PC-3 (cell line): ENCODE measurements around the gene FAM120B. TPM values are rescaled to one million over a fixed set of nuclear protein-coding genes. Genes with fewer than 3 reads are reported as not detected.
A peak's percentile ranks its signal among the peaks of the same experiment; 100 is the strongest.

Experiments used
- ATAC-seq: fragments of 200-7000 bp; cut with Tn5 transposase; 2 replicates; pipeline ENCODE4 v1.9.1; 2020; ENCODE audit warnings: mild to moderate bottlenecking, moderate library complexity
- BruUV-seq: library from RNA; stranded (reverse); fragments of 400-500 nt; replicated peaks from 2 replicates; lab custom pipeline; 2021; lab: Mats Ljungman, UMichigan
- CTCF ChIA-PET: fragments of 300-600 bp; sonication (Branson Sonifier 250); formaldehyde crosslinking; loops from one replicate; lab custom pipeline; 2022; ENCODE audit warnings: antibody characterized with exemption; lab: Charles Lee
- POLR2A ChIA-PET: fragments of 300-600 bp; sonication (Branson Sonifier 250); formaldehyde crosslinking; loops from one replicate; lab custom pipeline; 2022; ENCODE audit warnings: antibody characterized with exemption; ENCODE audit not compliant: unreplicated experiment; lab: Charles Lee
- DNase-seq: peaks from one replicate; pipeline ENCODE4 v3.0.0-alpha.2; 2015
- H2AFZ ChIP-seq: fragments of 300-600 bp; sonication (generic); 2 replicates; pipeline ENCODE4 v1.6.0; 2016; ENCODE audit warnings: antibody characterized with exemption, low read length
- H3F3A ChIP-seq: fragments of 300-600 bp; sonication (generic); one replicate; pipeline ENCODE4 v1.6.0; 2017; ENCODE audit warnings: antibody characterized with exemption, low read length, control low read depth, mild to moderate bottlenecking; ENCODE audit not compliant: unreplicated experiment
- H3K27ac ChIP-seq: fragments of 300-600 bp; sonication (generic); 2 replicates; pipeline ENCODE4 v1.5.1; 2016; ENCODE audit warnings: mild to moderate bottlenecking, low read length
- H3K27me3 ChIP-seq: fragments of 300-600 bp; sonication (generic); 2 replicates; pipeline ENCODE4 v1.6.1; 2016; ENCODE audit warnings: low read length, mixed read lengths
- H3K36me3 ChIP-seq: fragments of 300-600 bp; sonication (generic); 2 replicates; pipeline ENCODE4 v1.6.1; 2016; ENCODE audit warnings: low read depth, mixed run types, low read length, mixed read lengths
- H3K4me1 ChIP-seq: fragments of 300-600 bp; sonication (generic); 2 replicates; pipeline ENCODE4 v1.5.1; 2016; ENCODE audit warnings: low read length; ENCODE audit not compliant: insufficient read depth
- H3K4me2 ChIP-seq: fragments of 300-600 bp; sonication (generic); 2 replicates; pipeline ENCODE4 v1.6.0; 2016; ENCODE audit warnings: low read length
- H3K4me3 ChIP-seq: fragments of 300-600 bp; sonication (generic); 2 replicates; pipeline ENCODE4 v1.5.1; 2016; ENCODE audit warnings: mild to moderate bottlenecking, low read length, mixed read lengths
- H3K79me2 ChIP-seq: fragments of 300-600 bp; sonication (generic); 2 replicates; pipeline ENCODE4 v1.6.1; 2017; ENCODE audit warnings: low read length, mixed read lengths
- H3K9ac ChIP-seq: fragments of 300-600 bp; sonication (generic); 2 replicates; pipeline ENCODE4 v1.6.0; 2016; ENCODE audit warnings: mild to moderate bottlenecking, low read length
- H3K9me2 ChIP-seq: fragments of 300-600 bp; sonication (generic); replicated peaks from 2 replicates; pipeline ENCODE4 v1.6.1; 2016; ENCODE audit warnings: mixed run types, low read length, mixed read lengths
- H3K9me3 ChIP-seq: fragments of 300-600 bp; sonication (generic); 2 replicates; pipeline ENCODE4 v1.6.1; 2016; ENCODE audit warnings: low read length, mixed read lengths
- H4K20me1 ChIP-seq: fragments of 300-600 bp; sonication (generic); 2 replicates; pipeline ENCODE4 v1.6.1; 2016; ENCODE audit warnings: low read length, mixed read lengths
- CTCF ChIP-seq: fragments of 300-600 bp; sonication (generic); conservative IDR thresholded peaks from 2 replicates; pipeline ENCODE4 v1.5.1; 2017; ENCODE audit warnings: antibody characterized with exemption, low read depth, mild to moderate bottlenecking, low read length
- EZH2 ChIP-seq: fragments of 300-600 bp; sonication (generic); IDR thresholded peaks from one replicate; pipeline ENCODE4 v1.6.1; 2017; ENCODE audit warnings: antibody characterized with exemption, mild to moderate bottlenecking, low read length; ENCODE audit not compliant: unreplicated experiment
- EZH2phosphoT487 ChIP-seq: fragments of 300-600 bp; sonication (generic); IDR thresholded peaks from 2 replicates; pipeline ENCODE4 v1.6.1; 2018; ENCODE audit warnings: mild to moderate bottlenecking, antibody characterized with exemption, low read length, borderline replicate concordance
- intact Hi-C: fragments of 100-400 bp; cut with micrococcal nuclease; formaldehyde crosslinking; loops from 2 replicates; pipeline ENCODE4 v1.9.0; 2023
- total RNA-seq: library from RNA; depleted of rRNA; stranded (reverse); fragments of >200 nt; gene quantifications from 2 replicates; pipeline ENCODE4 v1.2.3, GENCODE V29; 2014

The FAM120B gene
- total RNA-seq, 1 experiment from 2014 or later: 8.7 TPM

GRCh38 chr6:170279977-170280688 lies 26.4 kb upstream of the FAM120B start:
- intact Hi-C loops: no loop called here
- Histone ChIP-seq H3F3A (no peaks in the 10 kb centered on the region), H3K79me2 (no peaks in the 10 kb centered on the region), H3K36me3 (no peaks in the 10 kb centered on the region), H3K9ac (peak overlapping the region; percentile 33), H3K4me1 (peaks cover 18% of the 10 kb centered on the region; the same call in 1 of the 2 replicates), H4K20me1 (no peaks in the 10 kb centered on the region), H3K9me3 (no peaks in the 10 kb centered on the region), H3K9me2 (no peaks in the 10 kb centered on the region), H3K27ac (0 out of 2 replicates have a peak overlapping the region, but pooled peaks have one; percentile 17), H3K27me3 (no peaks in the 10 kb centered on the region), H3K4me2 (peak overlapping the region; percentile 97), H3K4me3 (peak overlapping the region; percentile 73), H2AFZ (peak overlapping the region; percentile 98)
- peak; percentile 90 for ATAC-seq
- ChIA-PET POLR2A (no interaction called here), CTCF (interaction anchor here (0.7 kb wide), 1 partner anchor 448 kb away, joined by 3 read pairs; no protein-coding TSS in a partner anchor)
- TF ChIP-seq EZH2phosphoT487 (no peak), CTCF (no peak), EZH2 (no peak)
- DNase-seq: peak; percentile 65
- no TSS peak for BruUV-seq

DNA sequence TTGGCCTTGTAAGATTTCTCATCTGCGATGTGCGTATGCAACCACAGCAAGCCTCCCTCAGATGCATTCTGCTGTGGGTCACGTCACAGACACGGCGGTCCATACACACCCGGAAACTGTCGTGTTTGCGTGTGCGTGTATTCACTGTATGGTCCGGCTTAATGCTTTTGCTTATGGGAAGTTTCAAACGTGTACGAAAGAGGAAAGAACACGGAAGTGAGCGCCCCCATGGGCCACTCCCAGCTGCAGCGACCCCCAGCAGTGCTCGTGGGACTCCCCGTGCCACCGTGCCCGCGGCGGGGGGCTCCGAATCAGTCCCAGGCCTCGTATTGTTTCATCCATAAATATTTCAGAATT lies 25.9 kb upstream of the FAM120B start:
- no peaks in the 10 kb centered on the region for H3K9me3 ChIP-seq
- DNase-seq (no peak), ATAC-seq (no peak; the same call in 1 of the 2 replicates)
- BruUV-seq: no TSS peak
- H3K9ac ChIP-seq: peak overlapping the region; percentile 33
- no peaks in the 10 kb centered on the region for H3F3A ChIP-seq
- no peak overlapping the region for H3K27ac ChIP-seq
- no peak for TF ChIP-seq CTCF
- TF ChIP-seq EZH2: no peak
- no peak for TF ChIP-seq EZH2phosphoT487
- no peaks in the 10 kb centered on the region for H3K36me3 ChIP-seq
- H3K9me2 ChIP-seq: no peaks in the 10 kb centered on the region
- peaks cover 18% of the 10 kb centered on the region; the same call in 1 of the 2 replicates for H3K4me1 ChIP-seq
- H3K27me3 ChIP-seq: no peaks in the 10 kb centered on the region
- H3K4me2 ChIP-seq: peak overlapping the region; percentile 97
- H3K4me3 ChIP-seq: peak overlapping the region; percentile 73
- POLR2A ChIA-PET: no interaction called here
- peak overlapping the region; percentile 98 for H2AFZ ChIP-seq
- CTCF ChIA-PET: no interaction called here
- no peaks in the 10 kb centered on the region for H4K20me1 ChIP-seq
- no peaks in the 10 kb centered on the region for H3K79me2 ChIP-seq
- intact Hi-C loops: no loop called here
